Activated CD8-positive, alpha-beta memory T cell treated with anti-CD3 and anti-CD28 coated beads, Interleukin-2, amount 10 ng/mL, durations not matched to agents 7 days and 5 days (primary cell): ENCODE data around the gene LARP1B. TPM values are rescaled to one million over a fixed set of nuclear protein-coding genes. Genes with fewer than 3 reads are reported as not detected.
"Not testable (repeated sequence)": the region's sequence is repeated elsewhere in the genome, so short reads cannot be mapped to it uniquely, and the experiment has no call there.

Experiments used
- ATAC-seq: fragments of 150-1000 bp; cut with Tn5 transposase; one replicate; pipeline ENCODE4 v1.10.0; 2021; ENCODE audit warnings: moderate library complexity
- CTCF ChIA-PET: fragments of 350-600 bp; sonication (Branson Sonifier 250); formaldehyde crosslinking; loops from one replicate; lab custom pipeline; 2021; ENCODE audit warnings: antibody characterized with exemption; lab: Charles Lee
- DNase-seq: peaks from one replicate; pipeline ENCODE4 v3.0.0-alpha.2; 2020
- H3K27ac Mint-ChIP-seq: one replicate; pipeline ENCODE4 v1.8.0; 2021; ENCODE audit warnings: mild to moderate bottlenecking, mixed read lengths
- H3K27me3 Mint-ChIP-seq: one replicate; pipeline ENCODE4 v1.8.0; 2021; ENCODE audit warnings: mixed read lengths
- H3K36me3 Mint-ChIP-seq: one replicate; pipeline ENCODE4 v1.8.0; 2021; ENCODE audit warnings: mild to moderate bottlenecking, mixed read lengths
- H3K4me1 Mint-ChIP-seq: one replicate; pipeline ENCODE4 v1.8.0; 2021; ENCODE audit warnings: mixed read lengths
- H3K4me3 Mint-ChIP-seq: one replicate; pipeline ENCODE4 v1.8.0; 2021; ENCODE audit warnings: mild to moderate bottlenecking, moderate library complexity, mixed read lengths
- H3K9me3 Mint-ChIP-seq: one replicate; pipeline ENCODE4 v1.8.0; 2022; ENCODE audit warnings: low read depth, mixed read lengths
- total RNA-seq, 2 experiments: library from RNA; stranded (reverse); gene quantifications; one replicate each; pipeline ENCODE4 v1.2.3, GENCODE V29; 2021

Gene LARP1B
- total RNA-seq, 2 experiments from 2014 or later: 13.4 to 15.3 TPM

DNA sequence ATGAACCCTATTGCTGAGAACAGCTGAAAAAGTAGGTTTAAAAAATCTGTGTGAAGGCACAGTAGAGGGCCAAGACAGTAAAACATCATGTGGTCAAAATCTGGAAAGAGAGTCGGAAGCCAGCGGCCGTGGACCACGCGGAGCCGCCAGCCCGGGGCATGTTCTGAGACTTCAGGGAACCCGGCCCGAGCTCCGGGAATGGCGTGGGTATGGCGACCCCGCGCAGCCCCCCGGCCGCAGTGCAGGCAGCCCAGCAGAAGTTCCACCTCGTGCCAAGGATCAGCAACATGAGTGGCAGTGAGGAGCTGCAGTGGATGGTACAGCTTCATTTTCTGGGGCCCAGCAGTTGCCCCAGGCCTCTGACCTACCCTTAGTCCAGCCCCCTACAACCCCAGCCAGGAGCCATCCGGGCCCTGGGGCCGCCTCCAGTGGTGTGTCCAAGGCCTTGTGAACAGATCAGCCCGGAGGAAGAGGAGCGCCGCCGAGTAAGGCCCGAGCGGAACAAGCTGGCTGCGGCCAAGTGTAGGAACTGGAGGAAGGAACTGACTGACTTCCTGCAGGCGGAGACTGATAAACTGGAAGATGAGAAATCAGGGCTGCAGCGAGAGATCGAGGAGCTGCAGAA is 94.2 kb downstream of the LARP1B start:
- Mint-ChIP-seq H3K36me3 (peaks cover 9% of the 10 kb centered on the region), H3K4me1 (no peaks in the 10 kb centered on the region), H3K27me3 (no peaks in the 10 kb centered on the region), H3K4me3 (no peak overlapping the region), H3K27ac (no peak overlapping the region), H3K9me3 (no peaks in the 10 kb centered on the region)
- no peak for ATAC-seq
- no peak for DNase-seq
- CTCF ChIA-PET: no interaction called here

DNA sequence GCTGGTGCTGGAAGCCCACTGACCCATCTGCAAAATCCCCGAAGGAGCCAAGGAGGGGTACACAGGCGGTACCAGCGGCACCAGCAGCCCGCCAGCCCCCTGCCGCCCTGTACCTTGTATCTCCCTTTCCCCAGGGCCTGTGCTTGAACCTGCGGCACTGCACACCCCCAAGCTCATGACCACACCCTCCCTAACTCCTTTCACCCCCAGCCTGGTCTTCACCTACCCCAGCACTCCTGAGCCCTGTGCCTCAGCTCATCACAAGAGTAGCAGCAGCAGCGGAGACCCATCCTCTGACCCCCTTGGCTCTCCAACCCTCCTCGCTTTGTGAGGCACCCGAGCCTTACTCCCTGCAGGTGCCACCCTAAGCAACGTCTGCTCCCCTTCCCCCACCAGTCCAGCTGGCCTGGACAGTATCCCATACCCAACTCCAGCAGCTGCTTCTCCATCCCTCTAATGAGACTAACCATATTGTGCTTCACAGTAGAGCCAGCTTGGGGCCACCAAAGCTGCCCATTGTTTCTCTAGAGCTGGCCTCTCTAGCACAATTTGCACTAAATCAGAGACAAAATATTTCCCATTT is 94.9 kb downstream of the LARP1B start:
- Mint-ChIP-seq H3K36me3 (peaks cover 9% of the 10 kb centered on the region), H3K9me3 (no peaks in the 10 kb centered on the region), H3K27ac (no peak overlapping the region), H3K4me1 (no peaks in the 10 kb centered on the region), H3K27me3 (no peaks in the 10 kb centered on the region), H3K4me3 (no peak overlapping the region)
- CTCF ChIA-PET: no interaction called here
- ATAC-seq (no peak), DNase-seq (no peak)

DNA sequence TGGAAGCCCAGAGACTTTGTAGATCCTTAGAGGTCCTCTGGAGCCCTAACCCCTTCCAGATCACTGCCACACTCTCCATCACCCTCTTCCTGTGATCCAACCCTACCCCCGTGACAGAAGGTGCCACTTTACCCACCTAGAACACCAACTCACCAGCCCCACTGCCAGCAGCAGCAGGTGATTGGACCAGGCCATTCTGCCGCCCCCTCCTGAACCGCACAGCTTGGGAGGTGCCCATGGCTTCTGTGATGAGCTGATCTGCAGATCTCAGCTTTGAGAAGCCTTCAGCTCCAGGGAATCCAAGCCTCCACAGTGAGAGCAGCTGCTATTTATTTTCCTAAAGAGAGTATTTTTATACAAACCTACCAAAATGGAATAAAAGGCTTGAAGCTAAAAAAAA is 95.4 kb downstream of the LARP1B start:
- DNase-seq, H3K9me3 Mint-ChIP-seq, H3K4me3 Mint-ChIP-seq, ATAC-seq, H3K27me3 Mint-ChIP-seq, H3K36me3 Mint-ChIP-seq, H3K4me1 Mint-ChIP-seq, H3K27ac Mint-ChIP-seq, CTCF ChIA-PET: not testable (repeated sequence)

DNA sequence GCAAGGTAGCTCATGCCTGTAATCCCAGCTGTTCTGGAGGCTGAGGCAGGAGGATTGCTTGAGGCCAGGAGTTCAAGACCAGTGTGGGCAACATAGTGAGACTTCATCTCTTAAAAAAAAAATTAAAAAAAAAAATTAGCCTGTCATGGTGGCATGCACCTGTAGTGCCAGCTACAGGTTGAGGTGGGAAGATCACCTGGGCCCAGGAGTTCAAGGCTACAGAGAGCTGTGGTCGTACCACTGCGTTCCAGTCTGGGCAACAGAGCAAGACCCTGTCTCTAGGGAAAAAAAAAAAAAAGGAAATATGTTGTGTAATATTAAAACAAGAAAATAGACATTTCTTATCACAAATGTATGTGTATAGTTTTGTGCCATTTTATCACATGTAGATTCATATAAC is 97.8 kb downstream of the LARP1B start:
- CTCF ChIA-PET: no interaction called here
- Mint-ChIP-seq H3K4me3 (no peak overlapping the region), H3K9me3 (no peaks in the 10 kb centered on the region), H3K36me3 (peaks cover 9% of the 10 kb centered on the region), H3K27ac (no peak overlapping the region), H3K27me3 (no peaks in the 10 kb centered on the region), H3K4me1 (no peaks in the 10 kb centered on the region)
- ATAC-seq (no peak), DNase-seq (no peak)

- H3K27ac Mint-ChIP-seq: no peak overlapping the region
- no peak for ATAC-seq
- CTCF ChIA-PET: no interaction called here
These were observed 98.9 kb downstream of the LARP1B start for GRCh38 chr4:128159967-128160366.

DNA sequence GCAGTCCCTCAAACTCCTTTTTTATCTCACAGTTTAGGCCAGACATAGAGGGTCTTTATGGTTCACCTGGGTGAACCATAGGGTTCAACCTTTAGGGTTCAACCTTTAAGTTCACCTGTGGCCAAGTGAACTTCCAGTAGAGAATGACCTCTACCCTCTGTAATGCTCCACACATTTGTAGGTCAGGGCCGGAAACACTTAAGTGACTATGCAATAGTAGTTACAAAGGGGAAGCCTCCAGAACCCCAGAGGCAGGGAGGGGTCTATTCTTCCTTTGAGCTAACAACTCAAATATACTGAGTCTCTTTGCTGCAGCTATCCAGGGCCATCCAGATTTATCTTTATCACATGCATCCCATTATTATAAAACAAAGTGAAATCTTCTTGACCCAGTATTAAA is 100.0 kb downstream of the LARP1B start:
- no peak overlapping the region for H3K4me3 Mint-ChIP-seq
- no peaks in the 10 kb centered on the region for H3K9me3 Mint-ChIP-seq
- peaks cover 4% of the 10 kb centered on the region for H3K36me3 Mint-ChIP-seq
- DNase-seq: no peak
- CTCF ChIA-PET: no interaction called here
- no peak overlapping the region for H3K27ac Mint-ChIP-seq
- no peaks in the 10 kb centered on the region for H3K27me3 Mint-ChIP-seq
- no peak for ATAC-seq
- H3K4me1 Mint-ChIP-seq: no peaks in the 10 kb centered on the region

More at GRCh38 chr4:128159967-128160366, 98.9 kb downstream of the LARP1B start:
- Mint-ChIP-seq H3K4me3 (no peak overlapping the region), H3K36me3 (peaks cover 9% of the 10 kb centered on the region), H3K4me1 (no peaks in the 10 kb centered on the region), H3K9me3 (no peaks in the 10 kb centered on the region), H3K27me3 (no peaks in the 10 kb centered on the region)
- no peak for DNase-seq

GRCh38 chr4:128162434-128162833 is 101.3 kb downstream of the LARP1B start:
- CTCF ChIA-PET: no interaction called here

GRCh38 chr4:128163177-128164117 is 102.3 kb downstream of the LARP1B start:
- CTCF ChIA-PET: no interaction called here
- H3K27ac Mint-ChIP-seq: no peak overlapping the region
- ATAC-seq: no peak

More at GRCh38 chr4:128162434-128162833, 101.3 kb downstream of the LARP1B start:
- Mint-ChIP-seq H3K4me1 (no peaks in the 10 kb centered on the region), H3K27ac (no peak overlapping the region), H3K36me3 (no peaks in the 10 kb centered on the region), H3K9me3 (no peaks in the 10 kb centered on the region), H3K4me3 (no peak overlapping the region), H3K27me3 (no peaks in the 10 kb centered on the region)
- ATAC-seq (no peak), DNase-seq (no peak)

GRCh38 chr4:128166982-128167381 is 105.9 kb downstream of the LARP1B start:
- no peaks in the 10 kb centered on the region for H3K36me3 Mint-ChIP-seq
- DNase-seq (no peak), ATAC-seq (no peak)
- H3K27me3 Mint-ChIP-seq: no peaks in the 10 kb centered on the region
- H3K4me3 Mint-ChIP-seq: no peak overlapping the region
- CTCF ChIA-PET: no interaction called here
- no peaks in the 10 kb centered on the region for H3K4me1 Mint-ChIP-seq
- H3K27ac Mint-ChIP-seq: no peak overlapping the region
- no peaks in the 10 kb centered on the region for H3K9me3 Mint-ChIP-seq

More at GRCh38 chr4:128163177-128164117, 102.3 kb downstream of the LARP1B start:
- no peaks in the 10 kb centered on the region for H3K36me3 Mint-ChIP-seq
- H3K9me3 Mint-ChIP-seq: no peaks in the 10 kb centered on the region
- H3K27me3 Mint-ChIP-seq: no peaks in the 10 kb centered on the region
- no peak overlapping the region for H3K4me3 Mint-ChIP-seq
- no peak for DNase-seq
- H3K4me1 Mint-ChIP-seq: no peaks in the 10 kb centered on the region

GRCh38 chr4:128168701-128169100 is 107.6 kb downstream of the LARP1B start:
- Mint-ChIP-seq H3K36me3 (no peaks in the 10 kb centered on the region), H3K9me3 (no peaks in the 10 kb centered on the region), H3K4me3 (no peak overlapping the region), H3K27me3 (no peaks in the 10 kb centered on the region), H3K27ac (no peak overlapping the region), H3K4me1 (no peaks in the 10 kb centered on the region)
- CTCF ChIA-PET: no interaction called here
- ATAC-seq (no peak), DNase-seq (no peak)

DNA sequence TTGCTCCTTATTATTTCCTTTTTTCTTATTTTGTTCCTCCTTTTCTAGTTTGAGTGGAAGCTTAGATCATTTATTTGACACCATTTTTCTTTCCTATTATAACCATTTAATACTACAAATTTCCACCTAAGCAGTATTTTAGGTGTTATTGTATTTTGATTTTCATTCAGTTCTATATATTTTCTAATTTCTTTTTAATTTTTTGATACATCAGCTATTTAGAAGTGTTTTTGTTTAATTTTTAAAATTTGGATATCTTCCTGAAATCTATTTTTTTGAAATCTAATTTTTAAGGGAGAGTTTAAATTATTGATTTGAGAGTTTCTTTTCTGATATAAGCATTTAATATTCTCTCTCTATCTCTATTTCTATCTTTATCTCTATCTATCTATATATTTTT is 108.1 kb downstream of the LARP1B start:
- ATAC-seq: no peak
- no peak overlapping the region for H3K27ac Mint-ChIP-seq
- H3K4me3 Mint-ChIP-seq: no peak overlapping the region
- CTCF ChIA-PET: no interaction called here
- no peaks in the 10 kb centered on the region for H3K27me3 Mint-ChIP-seq
- DNase-seq: no peak
- no peaks in the 10 kb centered on the region for H3K4me1 Mint-ChIP-seq
- H3K9me3 Mint-ChIP-seq: no peaks in the 10 kb centered on the region
- H3K36me3 Mint-ChIP-seq: no peaks in the 10 kb centered on the region

DNA sequence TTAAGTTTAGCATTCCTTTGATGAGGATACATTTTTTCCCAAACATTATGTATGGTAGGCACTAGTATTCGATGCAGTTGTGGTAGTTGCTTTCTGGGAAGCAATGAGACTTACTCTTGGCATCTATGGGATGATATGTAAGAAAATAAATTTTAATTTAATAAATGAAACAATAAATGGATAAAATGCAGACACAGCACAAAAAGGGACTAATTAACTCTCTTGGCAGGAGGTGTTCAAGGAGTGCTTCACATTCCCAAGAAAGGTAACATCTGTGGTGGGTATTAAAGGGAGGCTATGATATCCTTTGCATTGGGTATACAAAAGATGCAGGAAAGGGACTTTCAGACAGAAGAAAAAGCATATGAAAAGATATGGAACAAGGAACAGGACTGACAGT is 115.5 kb downstream of the LARP1B start:
- no peaks in the 10 kb centered on the region for H3K27me3 Mint-ChIP-seq
- H3K9me3 Mint-ChIP-seq: no peaks in the 10 kb centered on the region
- peaks cover 10% of the 10 kb centered on the region for H3K4me1 Mint-ChIP-seq
- H3K27ac Mint-ChIP-seq: no peak overlapping the region
- H3K36me3 Mint-ChIP-seq: peaks cover 3% of the 10 kb centered on the region
- H3K4me3 Mint-ChIP-seq: no peak overlapping the region
- DNase-seq: no peak
- ATAC-seq: no peak
- CTCF ChIA-PET: no interaction called here

DNA sequence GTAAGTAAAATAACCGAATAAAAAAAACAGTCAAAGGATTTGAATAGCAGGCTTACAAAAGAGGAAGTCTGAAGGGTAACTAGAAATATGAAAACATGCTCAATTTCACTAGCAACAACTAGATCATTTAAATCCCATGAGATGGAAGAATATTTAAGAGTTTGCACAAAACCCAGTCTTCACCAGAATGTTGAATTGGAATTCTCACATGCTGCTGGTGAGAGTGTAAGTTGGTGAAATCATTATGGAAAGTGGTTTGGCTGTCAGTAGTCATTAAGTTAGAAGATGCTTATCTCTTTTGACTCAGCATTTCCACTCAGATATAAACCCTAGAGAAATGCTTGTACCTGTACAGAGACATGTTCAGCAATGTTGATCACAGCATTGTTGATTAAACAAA is 116.4 kb downstream of the LARP1B start:
- Mint-ChIP-seq H3K4me3 (no peak overlapping the region), H3K27me3 (no peaks in the 10 kb centered on the region), H3K4me1 (peaks cover 10% of the 10 kb centered on the region), H3K36me3 (peaks cover 3% of the 10 kb centered on the region), H3K27ac (no peak overlapping the region), H3K9me3 (no peaks in the 10 kb centered on the region)
- no peak for DNase-seq
- peak; percentile 51 for ATAC-seq
- CTCF ChIA-PET: no interaction called here

DNA sequence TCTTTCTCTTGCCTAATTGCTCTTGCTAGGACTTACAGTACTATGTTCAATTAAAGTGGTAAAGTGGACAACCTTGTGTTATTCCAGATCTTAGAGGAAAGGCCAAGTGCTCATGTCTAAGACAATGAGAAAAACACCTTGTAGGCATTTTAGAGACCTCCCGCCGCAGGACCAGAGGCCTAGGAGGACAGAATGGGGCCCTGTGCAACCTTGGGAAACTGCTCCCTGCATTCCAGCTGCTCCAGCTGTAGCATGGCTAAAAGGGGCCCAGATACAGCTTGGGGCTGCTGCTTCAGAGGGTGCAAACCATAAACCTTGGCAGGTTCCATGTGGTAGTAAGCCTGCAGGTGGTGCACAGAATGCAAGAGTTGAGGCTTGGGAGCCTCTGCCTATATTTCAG is 125.5 kb downstream of the LARP1B start:
- CTCF ChIA-PET: no interaction called here
- peaks cover 3% of the 10 kb centered on the region for H3K9me3 Mint-ChIP-seq
- no peak overlapping the region for H3K27ac Mint-ChIP-seq
- H3K4me3 Mint-ChIP-seq: no peak overlapping the region
- no peak for DNase-seq
- H3K4me1 Mint-ChIP-seq: peaks cover 12% of the 10 kb centered on the region
- peaks cover 8% of the 10 kb centered on the region for H3K36me3 Mint-ChIP-seq
- ATAC-seq: no peak
- H3K27me3 Mint-ChIP-seq: no peaks in the 10 kb centered on the region
